Non-pigmented ciliary epithelial cell (primary cell): ENCODE data around the gene CFAP97.
A peak's percentile ranks its signal among the peaks of the same experiment; 100 is the strongest.
"Not testable (repeated sequence)": the region's sequence is repeated elsewhere in the genome, so short reads cannot be mapped to it uniquely, and the experiment has no call there.

ENCODE experiments used
- DNase-seq: peaks from one replicate; pipeline ENCODE4 v3.0.0-alpha.2; 2010; ENCODE audit warnings: low read depth

The CFAP97 gene

DNA sequence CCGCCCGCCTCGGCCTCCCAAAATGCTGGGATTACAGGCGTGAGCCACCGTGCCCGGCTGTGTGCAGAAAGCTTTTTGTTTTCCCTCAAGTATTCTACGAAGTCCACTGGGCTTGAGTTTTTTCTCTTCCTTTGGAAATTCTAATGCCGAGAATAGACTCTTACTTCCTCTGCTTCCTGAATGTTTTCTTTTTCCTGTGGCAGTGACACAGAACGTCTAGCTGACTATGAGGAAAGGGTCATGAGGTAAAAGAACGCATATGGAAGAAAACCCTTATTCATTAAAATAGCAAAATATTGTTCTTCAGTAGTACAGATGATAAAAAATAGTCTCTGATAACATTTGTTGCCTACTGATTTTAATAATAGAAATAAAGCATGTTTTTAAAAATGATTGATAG, 65.6 kb downstream of the CFAP97 start:
- no peak for DNase-seq

DNA sequence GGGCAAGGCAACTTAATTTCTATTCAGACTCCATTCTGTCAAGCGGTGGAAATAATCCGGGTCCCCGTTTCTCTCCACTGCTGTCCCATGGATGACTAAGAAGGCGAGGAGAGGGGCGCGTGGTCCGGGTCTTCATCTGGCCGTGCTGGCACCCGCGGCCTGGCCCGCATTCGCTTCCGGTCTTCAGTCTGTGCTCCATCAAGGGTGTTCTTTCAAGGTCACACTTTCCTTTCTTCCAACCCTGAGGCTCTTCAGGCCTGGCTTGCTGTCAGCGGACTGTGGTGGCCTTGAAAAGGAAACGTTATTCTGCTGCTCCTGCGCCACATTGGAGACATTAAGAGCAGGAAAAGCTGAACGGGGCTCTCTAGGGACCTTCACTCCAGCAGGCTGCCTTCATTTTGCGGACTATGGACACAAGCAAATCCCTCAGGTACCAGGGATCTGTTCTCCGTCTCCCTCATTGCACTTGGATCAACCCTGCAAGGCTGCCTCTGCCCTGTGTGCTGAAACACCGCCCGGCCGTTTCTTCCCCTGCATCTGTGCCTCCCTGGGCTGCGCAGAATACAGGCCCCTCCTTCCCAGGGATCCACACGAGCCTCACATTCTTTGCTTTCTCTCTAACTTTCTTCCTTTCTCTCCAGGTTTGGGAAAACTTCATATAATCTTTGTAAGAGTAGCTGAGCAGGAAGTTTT, 66.4 kb downstream of the CFAP97 start:
- no peak for DNase-seq

DNA sequence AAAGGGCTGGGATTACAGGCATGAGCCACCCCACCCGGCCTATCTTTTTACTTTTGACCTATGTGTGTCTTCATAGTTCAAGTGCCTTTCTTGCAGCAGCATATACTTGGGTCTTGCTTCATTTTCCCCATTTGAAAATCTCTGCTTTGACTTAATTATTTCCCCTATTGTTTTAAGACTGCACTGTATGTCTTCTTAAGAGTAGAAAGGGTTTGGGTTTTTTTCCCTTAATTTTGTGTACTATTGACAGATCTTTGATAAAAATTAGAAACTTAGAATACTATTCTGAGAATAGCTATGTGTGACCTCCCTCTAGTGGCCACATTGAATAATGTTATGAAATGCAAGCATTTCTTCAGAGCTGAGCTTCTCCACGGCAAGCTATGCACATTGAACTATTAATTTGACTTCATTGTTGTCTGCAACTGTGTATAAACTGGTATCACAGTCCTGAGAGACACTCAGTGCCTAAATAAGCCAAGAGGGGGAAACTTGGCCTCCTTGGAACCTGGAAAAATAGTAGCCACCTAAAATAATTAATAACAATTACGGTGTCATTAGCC, 69.4 kb downstream of the CFAP97 start:
- no peak for DNase-seq

DNA sequence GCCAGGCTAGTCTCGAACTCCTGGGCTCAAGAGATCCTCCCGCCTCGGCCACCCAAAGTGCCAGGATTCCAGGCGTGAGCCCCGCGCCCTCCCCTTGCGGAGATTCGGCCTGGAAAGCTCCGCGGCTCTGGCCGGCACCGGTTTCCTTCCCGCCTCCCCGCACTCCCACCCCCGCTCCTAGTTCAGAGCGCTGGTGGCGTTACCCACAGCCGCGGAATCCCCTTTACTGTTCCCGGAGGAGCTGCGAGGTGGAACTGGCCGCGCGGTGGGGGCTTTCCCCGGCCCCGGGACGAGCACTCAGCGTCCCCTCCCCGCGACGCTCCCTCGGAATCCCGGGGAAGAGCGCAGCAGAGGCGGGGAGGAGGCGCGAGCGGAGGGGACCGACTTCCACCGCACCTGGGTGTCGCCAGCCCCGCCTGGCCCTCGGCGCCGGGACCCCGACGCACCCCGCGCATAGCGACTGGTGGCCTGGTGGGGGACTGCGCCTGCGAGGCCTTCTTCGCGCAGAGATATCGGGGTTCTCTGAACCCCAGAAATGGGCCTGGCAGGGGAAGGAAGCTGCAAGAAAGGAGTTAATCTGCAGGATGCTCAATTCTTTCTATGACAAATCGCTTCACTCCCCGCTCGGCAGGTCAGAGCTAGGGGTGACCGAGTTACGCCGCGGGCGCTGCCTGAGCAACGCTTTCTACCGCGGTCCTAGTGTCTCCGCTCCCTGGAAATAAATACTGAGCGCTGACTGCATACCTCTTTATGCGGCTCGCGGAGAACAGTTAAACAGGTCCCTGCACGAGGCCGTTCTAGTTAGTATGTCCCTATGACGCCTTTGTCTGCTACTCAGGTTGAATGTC, 75.3 kb downstream of the CFAP97 start:
- DNase-seq: no peak

DNA sequence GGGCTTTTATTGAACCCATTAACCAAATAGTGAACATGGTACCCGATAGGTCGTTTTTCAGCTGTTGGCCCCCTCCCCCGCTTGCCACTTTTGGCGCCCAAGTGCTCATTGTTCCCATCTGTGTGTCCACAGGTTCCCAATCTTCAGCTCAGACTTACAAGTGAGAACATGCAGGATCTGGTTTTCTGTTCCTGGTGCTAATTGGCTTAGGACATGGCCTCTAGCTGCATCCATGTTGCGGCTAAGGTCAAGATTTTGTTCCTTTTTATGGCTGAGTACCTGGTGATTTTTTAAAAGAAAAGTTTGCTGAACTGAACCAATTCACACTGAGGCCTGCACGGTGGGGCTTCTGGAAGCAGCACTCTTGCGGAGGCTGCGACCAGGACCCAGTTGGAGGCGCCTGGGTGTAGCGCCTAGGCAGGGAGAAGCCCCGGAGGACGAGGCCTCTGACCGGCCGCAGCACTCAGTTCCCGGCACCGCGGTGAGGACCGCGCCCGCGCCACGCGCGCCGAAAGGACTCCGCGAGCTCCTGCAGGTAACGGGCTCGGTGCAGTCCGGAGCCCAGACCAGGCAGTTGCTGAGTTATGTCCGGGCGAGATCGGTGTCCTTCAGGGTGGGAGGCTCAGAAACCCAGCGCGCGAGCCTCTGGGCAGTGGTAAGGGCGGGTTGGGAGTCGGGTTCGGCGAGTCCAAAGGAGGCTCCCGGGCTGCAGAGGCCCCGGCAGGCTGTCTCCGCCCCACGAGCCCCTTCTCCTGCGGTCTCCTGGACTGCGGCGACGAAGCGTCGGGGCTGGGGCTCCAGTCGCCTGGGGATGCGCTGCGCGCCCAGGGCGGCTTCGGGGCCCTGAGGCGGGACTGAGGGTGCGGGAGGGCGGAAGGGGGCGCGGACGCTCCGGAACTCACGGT, 76.5 kb downstream of the CFAP97 start:
- no peak for DNase-seq

DNA sequence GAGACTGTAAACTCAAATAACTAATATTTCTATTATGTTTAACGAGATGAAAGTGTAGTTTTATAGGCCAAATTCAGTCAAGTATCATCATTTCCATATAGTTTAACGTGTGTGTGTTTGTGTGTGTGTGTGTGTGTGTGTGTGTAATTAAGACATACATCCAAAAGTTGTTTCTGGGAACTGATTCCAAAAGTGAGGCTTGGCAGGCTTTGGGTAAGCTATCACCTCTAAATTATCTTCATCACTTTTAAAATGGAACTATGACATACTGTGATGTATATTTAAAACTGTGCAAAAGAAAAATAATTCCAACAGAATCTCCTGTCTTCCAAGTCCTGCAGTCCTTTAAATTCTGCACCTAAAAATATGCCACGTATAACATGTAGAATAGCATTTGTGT, 79.8 kb downstream of the CFAP97 start:
- DNase-seq: no peak

DNA sequence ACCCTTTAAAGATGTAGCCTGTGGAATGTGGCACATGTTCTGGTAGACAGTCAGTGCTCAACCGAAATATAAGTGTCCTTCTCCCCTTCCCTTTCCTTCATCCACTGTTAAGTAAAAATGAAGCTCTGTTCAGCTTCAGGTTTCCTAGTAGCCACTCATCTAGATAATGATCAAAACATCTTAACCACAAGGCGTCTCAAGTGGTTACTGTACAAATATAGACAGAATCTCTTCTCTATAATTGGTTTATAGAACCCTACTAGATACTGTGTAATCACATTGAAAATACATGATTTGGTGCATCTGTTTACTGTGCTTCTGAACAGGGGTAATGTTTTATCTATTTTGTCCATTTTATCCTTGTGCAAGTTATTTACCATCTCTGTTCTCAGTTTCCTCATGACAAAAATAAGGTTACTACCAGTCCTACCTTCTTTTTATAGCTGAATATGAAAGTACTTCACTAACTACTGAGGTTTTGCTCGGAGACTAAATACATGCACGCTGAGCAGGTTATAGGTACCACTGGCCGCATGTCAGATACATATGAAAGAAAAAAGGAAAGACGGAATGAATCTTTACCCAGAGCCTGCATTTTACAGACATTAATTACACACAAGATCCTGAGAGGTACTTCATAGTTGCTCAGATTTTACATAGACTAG, 81.0 kb downstream of the CFAP97 start:
- no peak for DNase-seq

DNA sequence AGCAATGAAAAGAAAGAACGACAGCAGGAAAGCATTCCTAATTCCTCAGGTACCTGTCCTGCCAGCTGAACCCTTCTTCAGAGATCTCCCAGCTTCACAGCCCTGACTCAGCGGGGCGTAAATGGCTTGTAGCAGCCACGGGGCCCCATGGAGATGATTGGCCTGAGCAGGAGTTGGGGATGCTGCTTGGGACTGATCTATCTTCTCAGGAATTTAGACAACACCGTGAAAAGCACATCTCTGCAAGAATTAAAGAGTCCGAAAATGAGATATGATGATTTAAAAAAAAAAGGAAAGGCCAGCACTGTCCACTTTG, 83.2 kb downstream of the CFAP97 start:
- no peak for DNase-seq

DNA sequence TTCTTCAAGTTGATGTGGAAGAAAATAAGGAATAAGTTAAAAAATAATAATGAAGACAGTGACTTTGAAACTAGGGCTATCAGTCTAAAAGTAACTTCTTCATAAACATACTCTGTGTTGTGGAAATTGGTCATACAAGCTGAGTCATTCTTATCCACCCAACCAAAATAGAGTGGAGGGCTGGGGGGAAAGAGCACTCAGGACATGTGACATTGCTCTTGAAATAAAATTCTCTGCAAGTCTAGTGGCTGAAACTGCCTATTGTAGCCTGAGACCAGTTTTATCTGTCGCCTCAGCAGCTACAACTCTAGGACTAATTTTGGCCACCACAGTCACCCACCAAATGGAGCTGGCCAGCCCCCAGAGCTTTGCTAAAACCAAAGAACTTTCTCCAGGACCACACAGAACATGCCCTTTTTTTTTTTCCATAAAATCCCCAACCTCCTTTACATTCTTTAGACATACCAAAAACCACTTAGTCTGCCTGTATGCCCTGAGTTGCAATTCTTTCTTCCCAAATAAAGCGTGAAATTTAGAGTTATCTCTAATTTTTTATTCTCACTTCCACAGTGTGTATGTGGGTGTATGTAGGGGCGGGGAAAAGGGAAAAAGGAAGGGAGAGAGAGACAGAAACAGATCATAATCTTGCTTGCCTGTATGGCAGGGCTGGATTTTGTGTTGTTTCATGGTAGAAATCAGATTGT, 83.7 kb downstream of the CFAP97 start:
- DNase-seq: no peak

DNA sequence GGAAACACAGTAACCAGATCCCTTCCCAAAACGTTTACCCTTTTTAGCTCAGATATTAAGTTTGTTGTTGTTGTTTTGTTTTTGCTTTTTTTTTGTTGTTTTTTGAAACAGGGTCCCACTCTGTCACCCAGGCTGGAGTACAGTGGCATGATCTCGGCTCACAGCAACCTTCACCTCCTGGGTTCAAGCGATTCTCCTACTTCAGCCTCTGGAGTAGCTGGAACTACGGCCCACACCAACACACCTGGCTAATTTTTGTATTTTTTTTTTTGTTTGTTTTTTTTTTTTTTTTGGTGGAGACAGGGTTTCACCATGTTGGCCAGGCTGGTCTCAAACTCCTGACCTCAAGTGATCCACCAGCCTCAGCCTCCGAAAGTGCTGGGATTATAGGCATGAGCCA, 84.3 kb downstream of the CFAP97 start:
- not testable (repeated sequence) for DNase-seq

DNA sequence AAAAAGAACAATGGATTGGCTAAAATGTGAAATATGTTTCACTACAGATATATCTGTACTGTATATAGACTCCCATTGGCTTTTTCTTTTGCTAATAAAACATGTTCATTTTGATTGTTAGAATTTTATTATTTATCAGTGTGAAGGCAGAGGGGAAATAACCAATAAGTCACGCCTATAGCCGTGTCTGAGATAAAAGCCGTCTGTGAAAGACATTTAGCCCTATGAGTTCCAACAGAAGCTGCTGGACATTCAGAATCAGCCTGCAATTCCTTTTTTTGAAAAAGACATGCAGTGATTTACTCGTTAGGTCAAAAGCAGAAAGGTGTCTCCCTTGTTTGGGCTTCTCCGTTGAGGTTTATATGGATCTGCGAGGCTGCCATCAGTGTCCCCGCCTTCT, 84.9 kb downstream of the CFAP97 start:
- DNase-seq: no peak

DNA sequence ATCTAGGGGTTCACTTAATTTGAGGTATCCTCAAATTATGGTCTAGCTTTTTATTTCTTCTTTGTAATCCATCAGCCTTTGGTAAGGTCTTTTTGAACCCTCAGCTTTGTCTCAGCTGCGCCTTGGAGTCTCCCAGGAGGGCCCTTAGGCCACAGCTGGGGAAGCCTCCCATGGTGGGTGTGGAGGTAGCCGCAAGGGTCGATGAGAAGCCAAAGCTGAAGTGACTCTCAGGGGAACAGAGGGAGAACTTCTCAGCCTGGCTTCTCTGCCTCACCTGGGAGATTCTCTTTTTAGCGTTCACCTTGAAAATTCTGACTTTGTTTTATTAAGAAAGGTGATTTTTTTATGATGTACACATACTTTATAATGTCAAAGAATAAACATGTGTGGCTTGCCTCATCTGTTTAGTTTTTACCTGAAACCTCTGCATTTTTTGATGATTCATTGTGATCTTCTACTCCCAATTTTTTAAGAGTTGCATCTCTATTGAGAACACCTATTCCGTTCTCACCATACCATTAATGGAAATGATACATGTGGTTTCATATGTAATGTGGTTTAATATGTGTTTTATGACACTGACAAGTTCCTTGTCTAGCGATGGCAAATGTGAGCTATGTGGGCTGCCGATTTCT, 86.4 kb downstream of the CFAP97 start:
- DNase-seq: no peak

DNA sequence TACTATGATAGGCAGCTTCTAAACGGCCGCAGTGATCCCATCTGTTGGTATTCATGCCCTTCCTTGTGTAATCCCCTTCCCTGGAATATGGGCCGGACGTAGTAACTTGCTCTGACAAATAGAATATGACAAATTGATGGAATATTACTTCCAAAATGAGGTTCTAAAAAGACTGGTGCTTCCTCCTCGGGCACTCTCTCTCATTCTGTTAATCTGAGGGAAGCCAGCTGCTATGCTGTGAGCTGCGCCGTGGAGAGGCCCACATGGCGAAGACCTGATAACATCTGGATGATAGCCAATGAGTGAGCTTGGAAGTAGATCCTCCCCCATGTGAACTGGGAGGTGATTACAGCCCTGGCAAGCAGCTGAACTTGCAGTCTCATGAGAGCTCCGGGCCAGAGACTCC, 88.0 kb downstream of the CFAP97 start:
- DNase-seq: peak; percentile 83

DNA sequence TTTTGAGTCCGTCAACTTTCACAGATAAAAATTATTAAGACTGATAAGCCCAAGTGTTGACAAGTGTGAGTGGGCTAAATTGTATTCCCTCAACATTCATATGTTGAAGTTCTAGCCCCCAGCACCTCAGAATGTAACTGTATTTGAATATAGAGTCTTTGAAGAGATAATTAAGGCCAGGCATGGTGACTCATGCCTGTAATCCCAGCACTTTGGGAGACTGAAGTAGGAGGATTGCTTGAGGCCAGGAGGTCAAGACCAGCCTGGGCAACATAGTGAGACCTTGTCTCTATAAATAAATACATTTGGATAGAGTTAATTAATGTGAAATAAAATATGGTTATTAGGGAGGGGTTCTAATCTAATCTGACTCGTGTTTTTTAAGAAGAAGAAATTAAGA, 90.5 kb downstream of the CFAP97 start:
- DNase-seq: no peak

DNA sequence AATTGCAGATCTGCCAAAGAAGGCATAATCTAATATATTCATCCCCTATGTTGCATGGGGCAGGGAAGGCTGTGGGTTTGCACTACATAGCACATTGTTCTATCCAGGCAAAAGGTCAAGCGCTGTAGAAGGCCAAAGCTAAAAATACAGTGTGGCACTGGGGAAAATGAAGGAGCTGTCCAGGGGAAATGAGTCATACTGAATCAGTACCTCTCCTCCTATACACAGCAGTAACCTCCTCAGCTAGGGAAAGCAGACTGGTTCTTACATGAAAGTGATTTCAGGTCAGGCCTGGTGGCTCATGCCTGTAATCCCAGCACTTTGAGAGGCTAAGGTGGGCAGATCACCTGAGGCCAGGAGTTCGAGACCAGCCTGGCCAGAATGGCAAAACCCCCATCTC, 91.7 kb downstream of the CFAP97 start:
- peak; percentile 93 for DNase-seq

DNA sequence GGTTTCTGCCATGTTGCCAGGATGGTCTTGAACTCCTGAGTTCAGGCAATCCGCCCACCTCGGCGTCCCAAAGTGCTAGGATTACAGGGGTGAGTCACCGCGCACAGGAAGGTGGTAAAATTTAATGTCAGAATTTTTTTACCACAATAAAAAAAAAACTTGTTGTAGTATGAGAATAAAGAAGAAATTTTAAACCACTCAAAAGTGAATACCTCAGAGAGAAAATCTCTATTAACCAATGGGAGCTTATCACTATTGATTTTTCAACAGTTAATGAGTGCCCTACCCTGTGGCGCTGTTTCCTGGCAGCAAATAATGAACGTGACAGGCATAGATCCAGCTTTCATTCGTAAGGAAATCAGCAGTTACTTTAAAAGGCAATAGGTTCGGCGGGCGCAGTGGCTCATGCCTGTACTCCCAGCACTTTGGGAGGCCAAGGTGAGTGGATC, 93.4 kb downstream of the CFAP97 start:
- DNase-seq: no peak

DNA sequence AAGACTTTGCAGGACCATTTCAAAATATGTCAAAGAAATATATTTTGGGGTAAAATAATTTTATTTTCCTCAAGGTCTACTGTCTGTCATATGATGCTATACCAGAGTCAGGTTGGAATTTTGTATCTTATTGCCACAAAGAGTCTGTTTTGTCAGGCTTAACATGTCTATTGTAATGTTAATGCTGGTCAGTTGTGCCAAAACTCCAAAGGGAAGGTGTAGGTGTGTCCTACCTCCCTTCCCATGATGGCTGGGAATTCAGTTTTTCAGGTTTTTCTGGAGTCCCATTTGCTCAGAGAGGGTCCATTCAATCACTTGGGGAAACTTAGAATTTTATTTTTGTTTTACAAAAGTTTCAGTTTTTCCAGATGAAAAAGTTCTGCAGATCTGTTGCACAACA, 94.1 kb downstream of the CFAP97 start:
- no peak for DNase-seq
